T-helper 9 cell (primary cell): ENCODE measurements around the gene BCL7C.
A peak's percentile ranks its signal among the peaks of the same experiment; 100 is the strongest.

ENCODE experiments used
- DNase-seq: peaks from one replicate; pipeline ENCODE4 v3.0.0-alpha.2; 2020

Gene BCL7C

GRCh38 chr16:30922420-30922959 is 28.6 kb upstream of the BCL7C start:
- DNase-seq: peak; percentile 97

DNA sequence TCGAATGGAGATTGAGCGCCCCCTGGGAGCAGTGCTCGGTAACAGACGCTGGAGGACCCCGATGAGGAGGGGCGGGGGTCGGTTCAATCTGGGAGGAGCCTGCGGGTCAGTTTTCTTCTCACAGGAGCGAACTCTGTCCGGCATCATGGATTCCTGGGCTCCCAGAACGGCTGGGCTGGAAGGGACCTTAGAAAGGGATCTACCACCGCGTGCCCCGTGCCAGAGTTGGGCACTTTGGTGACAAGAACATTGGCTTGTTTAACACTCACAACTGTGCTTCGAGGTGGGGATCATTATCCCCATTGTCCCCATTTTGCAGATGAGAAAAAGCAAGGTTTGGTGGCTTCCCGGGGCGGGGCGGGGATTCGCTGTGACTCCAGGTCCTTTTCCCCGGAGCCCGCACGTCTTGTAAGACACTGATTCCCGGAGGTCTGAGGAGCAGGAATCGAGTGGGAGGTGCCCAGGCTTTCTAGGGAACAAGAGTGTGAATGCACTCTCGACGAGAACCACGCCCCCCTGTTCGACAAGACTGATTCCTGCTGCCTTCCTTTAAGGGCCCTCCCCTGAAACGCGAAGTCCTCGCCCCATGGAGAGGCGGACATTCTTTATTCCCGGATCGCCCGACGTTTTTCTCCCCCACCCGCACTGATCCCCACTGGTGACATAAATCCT is 28.0 kb upstream of the BCL7C start:
- DNase-seq: peak; percentile 88

DNA sequence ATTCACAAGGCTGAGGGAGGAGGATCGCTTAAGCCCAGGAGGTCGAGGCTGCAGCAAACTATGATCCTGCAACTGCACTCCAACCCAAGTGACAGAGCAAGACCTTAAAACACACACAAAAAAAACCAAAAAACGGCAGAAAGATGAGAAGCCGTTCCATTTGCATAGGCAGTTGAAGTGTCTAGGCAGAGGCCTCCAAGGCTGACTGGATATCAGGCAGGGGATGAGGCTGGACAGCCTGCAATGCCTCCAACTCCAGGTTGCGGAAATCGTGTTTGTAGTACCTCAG is 27.5 kb upstream of the BCL7C start:
- no peak for DNase-seq

DNA sequence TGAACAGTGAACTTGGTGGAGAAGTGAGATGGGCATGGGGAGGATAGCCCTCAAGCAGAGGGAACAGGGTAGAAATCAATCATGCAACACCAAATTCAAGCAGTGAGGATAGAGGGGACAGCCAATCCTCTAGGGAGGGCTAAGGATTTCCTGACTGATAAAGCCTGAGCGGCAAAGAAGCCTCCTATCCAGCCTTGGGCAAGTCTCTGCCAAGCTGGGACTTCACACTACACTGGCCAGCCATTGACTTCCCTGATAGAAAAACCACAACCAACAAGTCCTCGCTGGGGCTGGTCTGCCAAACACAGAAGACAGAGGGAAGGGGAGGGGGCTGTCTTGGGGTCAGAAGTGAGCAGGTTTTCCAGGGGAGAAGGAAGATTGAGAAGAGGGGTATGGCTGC is 27.0 kb upstream of the BCL7C start:
- no peak for DNase-seq

GRCh38 chr16:30918614-30919013 is 24.7 kb upstream of the BCL7C start:
- no peak for DNase-seq

DNA sequence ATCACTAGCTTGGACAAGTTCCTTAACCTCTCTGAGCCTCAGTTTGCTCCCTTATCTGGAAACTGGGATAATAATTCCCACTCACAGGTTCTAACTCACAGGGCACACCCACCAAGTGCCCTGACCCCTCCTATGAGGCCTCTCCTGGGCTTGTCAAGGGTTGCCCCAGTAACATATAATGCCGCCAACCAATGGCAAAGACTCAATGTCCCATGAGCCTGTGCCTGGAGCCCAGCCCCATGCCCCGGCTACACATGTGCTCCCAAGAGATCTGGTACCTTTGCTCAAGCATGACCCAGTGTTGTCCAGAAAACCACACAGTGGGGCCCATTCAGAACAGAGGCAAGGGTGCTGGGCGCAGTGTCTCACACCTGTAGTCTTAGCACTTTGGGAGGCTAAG is 21.0 kb upstream of the BCL7C start:
- DNase-seq: no peak

- DNase-seq: no peak
These were observed 19.0 kb upstream of the BCL7C start for GRCh38 chr16:30912794-30913412.

DNA sequence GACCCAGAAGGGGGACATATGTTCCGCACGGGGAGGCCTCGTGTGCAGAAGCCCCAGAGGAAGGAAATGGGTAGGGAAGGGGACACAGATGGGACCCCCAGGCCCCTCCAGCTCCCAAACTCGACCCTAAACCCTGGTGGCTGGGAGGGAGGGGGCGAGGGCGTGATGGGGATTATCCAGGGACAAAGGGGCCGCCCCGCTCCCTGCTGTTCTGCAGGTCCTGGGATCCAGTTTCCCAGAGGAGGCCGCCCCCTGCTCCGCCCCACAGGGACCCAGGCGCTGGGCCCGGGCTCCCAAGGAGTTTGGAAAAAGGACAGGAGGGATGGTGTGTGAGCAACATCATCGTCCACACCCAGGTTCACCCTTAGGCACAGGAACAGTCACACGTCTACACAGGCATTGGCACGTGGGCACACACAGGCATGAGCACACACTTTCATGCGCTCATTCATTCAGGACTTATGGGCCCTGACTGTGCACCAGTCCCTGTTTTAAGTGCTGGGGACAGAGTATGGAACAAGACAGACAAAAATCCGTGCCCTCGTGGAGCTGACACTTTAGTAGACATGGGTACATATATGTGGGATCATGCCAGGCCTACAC is 16.7 kb upstream of the BCL7C start:
- no peak for DNase-seq

GRCh38 chr16:30907064-30907463 is 13.2 kb upstream of the BCL7C start:
- DNase-seq: no peak

DNA sequence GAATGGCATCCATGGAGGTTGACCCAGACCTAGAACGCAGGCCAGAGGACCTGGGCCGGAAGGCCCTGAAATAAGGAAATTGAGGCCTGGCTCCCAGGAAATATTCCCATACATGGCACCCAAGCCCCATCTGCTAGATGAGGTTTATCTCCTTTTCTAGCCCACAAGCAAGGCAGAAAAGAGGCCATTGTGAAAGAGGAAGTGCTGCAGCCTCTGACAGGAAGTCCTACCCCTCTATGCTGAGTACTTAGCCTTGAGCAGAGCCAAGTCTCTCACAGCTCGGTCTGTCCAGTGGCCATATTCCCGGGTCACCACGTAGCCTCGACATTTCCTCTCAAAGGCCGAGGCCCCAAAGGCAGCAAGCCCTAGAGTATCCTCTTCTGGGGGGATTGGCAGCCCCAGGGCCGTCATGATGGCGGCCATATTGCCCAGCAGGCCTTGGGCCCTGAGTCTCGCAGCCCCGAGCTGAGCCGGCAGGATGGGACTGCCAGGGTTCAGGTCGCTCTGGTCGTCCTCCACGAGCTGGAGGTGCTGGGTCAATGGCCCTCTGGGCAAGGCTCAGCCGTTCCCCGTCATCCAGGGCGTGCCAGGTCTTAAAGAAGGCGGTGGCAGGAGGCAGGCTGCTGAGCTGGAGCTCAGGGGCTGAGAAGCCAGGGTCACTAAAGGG is 10.4 kb upstream of the BCL7C start:
- DNase-seq: no peak

- no peak for DNase-seq
These were observed 9.7 kb upstream of the BCL7C start for GRCh38 chr16:30903596-30903995.

GRCh38 chr16:30903002-30903401 is 9.1 kb upstream of the BCL7C start:
- no peak for DNase-seq

DNA sequence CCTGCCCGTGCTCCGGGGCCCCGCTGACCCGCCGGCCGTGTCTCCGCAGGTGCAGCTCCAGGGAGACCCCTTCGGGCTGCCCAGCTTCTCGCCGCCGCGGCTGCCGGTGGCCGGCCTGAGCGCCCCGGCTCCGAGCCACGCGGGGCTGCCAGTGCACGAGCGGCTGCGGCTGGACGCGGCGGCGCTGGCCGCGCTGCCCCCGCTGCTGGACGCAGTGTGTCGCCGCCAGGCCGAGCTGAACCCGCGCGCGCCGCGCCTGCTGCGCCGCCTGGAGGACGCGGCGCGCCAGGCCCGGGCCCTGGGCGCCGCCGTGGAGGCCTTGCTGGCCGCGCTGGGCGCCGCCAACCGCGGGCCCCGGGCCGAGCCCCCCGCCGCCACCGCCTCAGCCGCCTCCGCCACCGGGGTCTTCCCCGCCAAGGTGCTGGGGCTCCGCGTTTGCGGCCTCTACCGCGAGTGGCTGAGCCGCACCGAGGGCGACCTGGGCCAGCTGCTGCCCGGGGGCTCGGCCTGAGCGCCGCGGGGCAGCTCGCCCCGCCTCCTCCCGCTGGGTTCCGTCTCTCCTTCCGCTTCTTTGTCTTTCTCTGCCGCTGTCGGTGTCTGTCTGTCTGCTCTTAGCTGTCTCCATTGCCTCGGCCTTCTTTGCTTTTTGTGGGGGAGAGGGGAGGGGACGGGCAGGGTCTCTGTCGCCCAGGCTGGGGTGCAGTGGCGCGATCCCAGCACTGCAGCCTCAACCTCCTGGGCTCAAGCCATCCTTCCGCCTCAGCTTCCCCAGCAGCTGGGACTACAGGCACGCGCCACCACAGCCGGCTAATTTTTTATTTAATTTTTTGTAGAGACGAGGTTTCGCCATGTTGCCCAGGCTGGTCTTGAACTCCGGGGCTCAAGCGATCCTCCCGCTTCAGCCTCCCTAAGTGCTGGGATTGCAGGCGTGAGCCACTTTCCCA is 8.4 kb upstream of the BCL7C start:
- peak; percentile 46 for DNase-seq

DNA sequence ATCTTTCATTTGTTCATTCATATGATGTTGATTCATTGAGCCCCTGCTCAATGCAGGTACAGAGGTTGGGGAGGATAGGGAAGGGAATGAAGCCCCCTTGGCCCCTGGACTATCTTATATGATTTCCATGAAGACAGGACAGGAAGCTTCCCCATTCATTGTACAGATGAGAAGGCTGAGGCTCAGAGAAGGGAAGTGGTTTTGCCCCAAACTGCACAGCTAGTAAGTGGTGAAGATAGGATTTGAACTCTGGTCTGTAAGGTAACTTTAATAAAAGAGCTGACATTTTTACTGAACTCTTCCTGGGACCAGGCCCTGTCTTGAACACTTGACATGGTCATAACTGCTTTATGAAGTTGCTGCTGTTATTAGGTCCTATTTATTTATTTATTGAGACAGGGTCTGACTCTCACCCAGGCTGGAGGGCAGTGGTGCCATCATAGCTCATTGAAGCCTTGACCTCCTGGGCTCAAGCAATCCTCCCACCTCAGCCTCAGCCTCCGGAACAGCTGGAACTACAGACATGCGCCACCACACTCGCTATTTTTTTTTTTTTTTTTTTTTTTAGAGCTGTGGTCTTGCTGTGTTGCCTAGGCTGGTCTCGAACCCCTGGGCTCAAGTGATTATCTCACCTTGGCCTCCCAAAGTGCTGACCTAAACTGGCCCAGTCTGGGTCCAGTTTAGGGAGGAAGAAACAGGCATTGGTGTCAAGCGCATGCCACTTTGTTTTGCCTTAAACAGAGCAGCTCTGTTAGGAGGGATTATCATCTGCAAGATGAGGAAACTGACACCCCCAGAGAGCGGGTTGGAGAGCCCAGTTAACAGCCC is 7.5 kb upstream of the BCL7C start:
- no peak for DNase-seq

GRCh38 chr16:30900588-30900987 is 6.7 kb upstream of the BCL7C start:
- DNase-seq: no peak

- DNase-seq: no peak
These were observed 5.9 kb upstream of the BCL7C start for GRCh38 chr16:30899794-30900193.

DNA sequence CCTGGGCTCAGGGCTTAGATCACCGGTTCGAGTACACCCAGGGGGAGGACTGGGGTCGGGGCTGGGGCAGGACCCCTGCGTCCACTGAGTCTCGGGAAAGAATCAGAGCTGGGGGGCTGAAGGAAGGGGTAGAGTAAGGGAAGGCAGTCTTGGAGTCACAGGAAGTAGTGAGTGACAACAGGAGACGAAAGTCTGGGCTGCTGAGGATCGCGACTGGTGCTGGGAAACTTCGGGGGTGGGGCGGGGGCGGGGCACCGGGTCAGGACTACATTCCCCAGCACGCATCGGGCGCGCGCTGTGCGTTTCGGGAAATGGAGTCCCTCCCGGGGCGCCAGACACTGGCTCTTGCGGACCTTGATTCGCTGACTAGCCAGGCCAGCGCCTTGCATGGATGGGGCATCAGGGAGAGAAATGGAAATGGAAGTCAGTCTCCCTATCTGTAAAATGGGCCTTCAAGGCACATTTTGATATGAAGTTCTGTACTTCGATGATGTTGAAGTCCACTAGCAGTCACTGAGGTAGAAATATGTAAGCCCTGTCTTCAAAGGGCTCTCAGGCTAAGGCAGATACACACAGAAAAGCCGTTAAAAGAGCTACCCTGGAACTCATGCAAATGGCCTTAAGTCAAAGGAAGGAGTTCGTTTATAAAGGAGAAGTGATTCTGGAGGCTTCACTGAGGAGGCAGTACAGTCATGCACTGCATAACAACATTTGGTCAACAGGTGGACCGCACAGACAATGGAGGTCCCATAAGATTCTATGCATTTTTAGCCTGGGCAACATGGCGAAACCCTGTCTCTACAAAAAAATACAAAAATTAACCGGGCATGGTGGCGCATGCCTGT is 3.2 kb upstream of the BCL7C start:
- peak; percentile 71 for DNase-seq

- no peak for DNase-seq
These were observed 2.5 kb upstream of the BCL7C start, which contains the start of gene CTF1 for GRCh38 chr16:30896261-30896888. TSS of gene CTF1 (plus strand) at chr16:30896614. CDS start at chr16:30896644, 30 bp downstream.

- DNase-seq: no peak
These were observed 1.9 kb upstream of the BCL7C start for GRCh38 chr16:30895627-30896260.
